BJ (cell line): ENCODE measurements around the gene GASK1B. TPM values are rescaled to one million over a fixed set of nuclear protein-coding genes. Genes with fewer than 3 reads are reported as not detected.

Source experiments
- CTCF ChIA-PET: fragments of 350-600 bp; formaldehyde crosslinking; extraction: SDS; loops from one replicate; lab custom pipeline; 2021; ENCODE audit warnings: antibody characterized with exemption, inconsistent platforms; lab: Yijun Ruan, JAX
- POLR2A ChIA-PET: fragments of 300-600 bp; sonication (Branson Sonifier 250); formaldehyde crosslinking; extraction: SDS; loops from one replicate; lab custom pipeline; 2021; ENCODE audit warnings: antibody characterized with exemption; lab: Charles Lee
- DNase-seq: peaks from one replicate; pipeline ENCODE4 v3.0.0-alpha.2; 2011; ENCODE audit warnings: low read depth
- H3K27me3 ChIP-seq: 2 replicates; pipeline ENCODE4 v1.6.0; 2011; ENCODE audit warnings: low read length; ENCODE audit not compliant: control insufficient read depth, insufficient read depth
- H3K36me3 ChIP-seq: 2 replicates; pipeline ENCODE4 v1.5.1; 2011; ENCODE audit warnings: low read length; ENCODE audit not compliant: control insufficient read depth, insufficient read depth
- H3K4me3 ChIP-seq: 2 replicates; pipeline ENCODE4 v1.5.1; 2011; ENCODE audit warnings: low read depth, mild to moderate bottlenecking, control low read depth, low read length
- polyA plus RNA-seq: library from polyadenylated mRNA; depleted of rRNA; stranded (reverse); fragments of >200 nt; gene quantifications from 2 replicates; pipeline ENCODE4 v1.2.3, GENCODE V29; 2011
- TF ChIP-seq, protein P1 (sequence below): IDR thresholded peaks from 2 replicates; pipeline ENCODE4 v1.5.1; 2011; ENCODE audit warnings: low read depth, mild to moderate bottlenecking, control low read depth, inconsistent platforms, low read length, moderate library complexity; ENCODE audit not compliant: insufficient read depth

GASK1B gene
- polyA plus RNA-seq, 1 experiment: 4.9 TPM

DNA sequence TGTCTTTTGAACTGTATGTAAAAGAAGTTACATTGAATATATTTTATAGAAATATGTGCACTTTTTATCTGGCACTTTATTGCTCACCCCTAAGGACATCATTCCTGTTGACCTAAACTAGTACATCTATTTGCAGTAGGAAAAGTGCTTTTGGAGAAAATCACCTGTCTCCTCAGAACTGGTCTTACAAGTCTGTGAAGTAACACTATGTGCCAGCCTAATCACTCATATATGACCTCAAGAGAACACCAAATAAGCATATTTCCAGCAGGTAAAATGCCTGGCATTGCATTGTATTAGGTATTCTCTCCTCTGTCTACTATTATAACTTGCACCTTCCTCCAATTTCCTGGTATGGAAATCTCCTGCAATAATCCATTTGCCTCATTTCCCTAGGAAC is 4.0 kb upstream of the GASK1B start:
- H3K36me3 ChIP-seq: no peaks in the 10 kb centered on the region
- no peaks in the 10 kb centered on the region for H3K27me3 ChIP-seq
- POLR2A ChIA-PET: no interaction called here
- CTCF ChIA-PET: interaction anchor here (2.4 kb wide), 1 partner anchor 17 kb away, joined by 10 read pairs; no protein-coding TSS in a partner anchor
- TF ChIP-seq, protein P1, sequence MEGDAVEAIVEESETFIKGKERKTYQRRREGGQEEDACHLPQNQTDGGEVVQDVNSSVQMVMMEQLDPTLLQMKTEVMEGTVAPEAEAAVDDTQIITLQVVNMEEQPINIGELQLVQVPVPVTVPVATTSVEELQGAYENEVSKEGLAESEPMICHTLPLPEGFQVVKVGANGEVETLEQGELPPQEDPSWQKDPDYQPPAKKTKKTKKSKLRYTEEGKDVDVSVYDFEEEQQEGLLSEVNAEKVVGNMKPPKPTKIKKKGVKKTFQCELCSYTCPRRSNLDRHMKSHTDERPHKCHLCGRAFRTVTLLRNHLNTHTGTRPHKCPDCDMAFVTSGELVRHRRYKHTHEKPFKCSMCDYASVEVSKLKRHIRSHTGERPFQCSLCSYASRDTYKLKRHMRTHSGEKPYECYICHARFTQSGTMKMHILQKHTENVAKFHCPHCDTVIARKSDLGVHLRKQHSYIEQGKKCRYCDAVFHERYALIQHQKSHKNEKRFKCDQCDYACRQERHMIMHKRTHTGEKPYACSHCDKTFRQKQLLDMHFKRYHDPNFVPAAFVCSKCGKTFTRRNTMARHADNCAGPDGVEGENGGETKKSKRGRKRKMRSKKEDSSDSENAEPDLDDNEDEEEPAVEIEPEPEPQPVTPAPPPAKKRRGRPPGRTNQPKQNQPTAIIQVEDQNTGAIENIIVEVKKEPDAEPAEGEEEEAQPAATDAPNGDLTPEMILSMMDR: no peak
- no peak overlapping the region for H3K4me3 ChIP-seq
- DNase-seq: no peak

DNA sequence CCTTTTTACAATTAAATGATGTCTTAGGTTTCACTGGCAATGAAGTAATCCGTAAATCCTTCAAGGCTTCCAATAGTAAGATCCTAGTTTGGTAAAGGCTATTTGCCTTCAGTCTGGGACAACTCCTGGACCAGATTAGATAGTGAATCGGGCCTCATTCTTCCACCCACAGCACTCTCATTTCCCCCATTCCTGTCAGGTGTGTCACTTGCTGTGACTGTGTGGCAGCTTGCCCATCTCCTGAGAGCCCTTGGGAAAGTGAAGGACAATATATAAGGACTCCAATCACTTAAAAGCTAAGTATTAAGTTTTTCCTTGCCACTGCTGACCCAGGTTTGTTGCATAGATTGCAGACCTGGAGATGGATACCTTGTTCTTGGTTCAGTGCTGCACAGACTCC is 3.3 kb upstream of the GASK1B start:
- Histone ChIP-seq H3K4me3 (no peak overlapping the region), H3K36me3 (no peaks in the 10 kb centered on the region), H3K27me3 (no peaks in the 10 kb centered on the region)
- no peak for DNase-seq
- ChIA-PET POLR2A (no interaction called here), CTCF (interaction anchor here (2.4 kb wide), 1 partner anchor 17 kb away, joined by 10 read pairs; no protein-coding TSS in a partner anchor)
- TF ChIP-seq, protein P1: no peak

DNA sequence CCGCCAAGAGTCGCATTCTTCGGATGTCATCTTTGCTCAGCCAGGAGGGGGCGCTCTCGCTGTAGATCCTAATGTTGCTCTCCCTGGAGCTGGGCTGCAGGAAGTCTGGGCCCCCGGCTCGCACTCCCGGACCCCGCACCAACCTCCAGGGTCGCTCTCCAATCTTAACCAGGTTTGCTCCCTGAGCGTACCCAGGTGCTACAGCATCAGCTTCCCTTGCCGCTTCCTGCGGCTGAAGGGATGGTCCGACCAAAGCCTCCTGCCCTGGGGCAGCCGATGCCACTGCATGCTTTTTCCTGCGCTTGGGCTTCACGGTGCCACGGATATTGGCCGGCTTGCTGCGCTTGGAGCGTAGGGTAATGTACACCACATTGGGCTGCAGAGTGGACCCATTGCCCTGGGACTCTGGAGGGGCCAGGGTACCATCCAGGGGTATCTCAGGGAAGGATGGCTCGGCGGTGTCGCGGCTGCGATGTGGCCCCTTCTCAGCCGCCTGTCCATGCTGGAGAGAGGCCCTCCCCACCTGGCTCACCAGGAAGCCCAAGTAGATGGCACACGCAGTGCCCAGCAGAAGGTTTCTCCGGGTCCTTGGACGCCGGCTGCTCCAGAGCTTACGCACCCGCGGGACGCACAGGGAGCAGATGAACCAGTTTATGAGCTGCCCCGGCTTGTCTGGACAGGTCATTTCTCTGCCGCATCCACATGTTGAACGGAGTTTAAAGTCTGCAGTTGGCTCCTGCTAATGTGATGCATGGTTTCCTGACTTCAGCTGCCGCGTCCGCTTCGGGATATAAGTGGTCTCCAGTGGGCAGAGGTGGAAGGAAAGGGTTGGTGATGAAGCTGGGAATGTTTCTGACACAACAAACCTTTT is 1.9 kb downstream of the GASK1B start:
- no peak for DNase-seq
- TF ChIP-seq, protein P1: peak; percentile 56
- Histone ChIP-seq H3K27me3 (no peaks in the 10 kb centered on the region), H3K4me3 (peak overlapping the region; percentile 22), H3K36me3 (no peaks in the 10 kb centered on the region)
- POLR2A ChIA-PET: no interaction called here
- CTCF ChIA-PET: interaction anchor here (0.5 to 2.2 kb wide), 19 partner anchors 8 to 192 kb away, joined by 3 to 18 read pairs (median 4); no protein-coding TSS in a partner anchor

DNA sequence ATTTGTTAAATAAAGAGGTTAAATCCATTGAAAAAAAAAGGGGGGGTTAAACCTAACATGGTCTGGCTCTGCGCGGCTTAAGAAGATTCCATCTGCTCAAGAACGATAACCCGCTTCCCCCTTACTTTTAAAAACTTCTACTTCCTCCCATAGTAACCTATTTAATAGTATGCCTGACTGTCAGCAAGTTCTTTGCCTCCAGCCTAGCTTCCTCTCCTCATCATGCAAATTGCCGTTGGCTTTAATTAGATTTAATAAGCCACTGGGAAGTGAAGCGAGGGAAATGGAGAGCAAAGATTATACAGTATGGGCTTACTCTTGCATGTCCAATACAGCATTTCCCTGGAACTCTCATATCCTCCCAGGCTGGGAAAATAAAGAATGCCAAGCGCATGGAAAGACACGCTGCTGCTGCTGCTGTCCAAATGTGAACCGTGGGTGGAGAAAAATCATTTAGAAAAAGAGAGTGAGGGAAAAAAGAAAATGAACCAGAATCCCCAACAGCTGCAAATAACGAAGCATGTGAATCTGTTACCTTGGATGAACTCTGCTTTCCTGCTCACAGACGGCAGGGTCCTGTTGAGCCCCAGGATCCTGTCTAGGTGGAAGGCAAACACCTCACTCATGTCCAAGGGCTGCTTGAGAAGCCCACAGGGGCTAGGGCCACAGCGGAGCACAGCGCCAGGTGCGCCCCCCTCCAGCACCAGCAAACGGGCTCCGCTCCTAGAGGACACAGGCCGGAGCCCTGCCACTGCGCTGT is 2.7 kb downstream of the GASK1B start:
- Histone ChIP-seq H3K4me3 (peak overlapping the region; percentile 22), H3K36me3 (no peaks in the 10 kb centered on the region), H3K27me3 (no peaks in the 10 kb centered on the region)
- TF ChIP-seq, protein P1: no peak
- CTCF ChIA-PET: interaction anchor here (0.9 to 2.2 kb wide), 14 partner anchors 9 to 177 kb away, joined by 3 to 18 read pairs (median 4); no protein-coding TSS in a partner anchor
- POLR2A ChIA-PET: no interaction called here
- DNase-seq: no peak

DNA sequence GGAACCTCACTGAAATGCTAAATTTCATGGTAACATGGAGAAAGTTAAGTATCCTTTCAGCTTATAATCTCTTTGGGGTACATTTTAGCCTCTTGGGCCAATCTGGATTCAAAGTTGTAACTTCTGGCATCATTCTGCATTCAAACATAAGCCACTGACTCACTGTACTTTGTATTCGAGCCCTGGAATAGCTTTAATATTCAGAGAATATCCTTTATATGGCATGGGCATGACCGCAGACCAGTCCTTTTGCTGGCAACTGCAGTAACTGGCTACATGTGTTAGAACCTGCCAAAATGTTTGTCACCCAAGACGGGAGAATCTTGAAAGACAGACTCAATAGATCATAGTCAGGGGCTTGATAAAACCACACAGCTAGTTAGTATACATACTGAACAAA is 3.3 kb downstream of the GASK1B start:
- TF ChIP-seq, protein P1: no peak
- Histone ChIP-seq H3K4me3 (peak overlapping the region; percentile 22), H3K27me3 (no peaks in the 10 kb centered on the region), H3K36me3 (no peaks in the 10 kb centered on the region)
- DNase-seq: no peak
- ChIA-PET POLR2A (no interaction called here), CTCF (interaction anchor here (0.9 to 1.9 kb wide), 5 partner anchors 11 to 176 kb away, joined by 3 to 11 read pairs (median 8); no protein-coding TSS in a partner anchor)
